HepG2 (cell line): ENCODE data around the gene ACSS3.

Experiments
- FOXA3 ChIP-seq: IDR thresholded peaks from 2 replicates; pipeline ENCODE4 v1.6.1; 2016; ENCODE audit warnings: missing genetic modification reagents, missing compliant biosample characterization
- HDAC1 ChIP-seq: sonication (generic); formaldehyde crosslinking; IDR thresholded peaks from 2 replicates; pipeline ENCODE4 v1.5.1; 2020; ENCODE audit warnings: mild to moderate bottlenecking, missing genetic modification reagents
- HMG20A ChIP-seq: IDR thresholded peaks from 2 replicates; pipeline ENCODE4 v1.6.1; 2016; ENCODE audit warnings: borderline replicate concordance
- RFXAP ChIP-seq: sonication (generic); formaldehyde crosslinking; IDR thresholded peaks from 2 replicates; pipeline ENCODE4 v1.4.0; 2020; ENCODE audit warnings: missing genetic modification reagents, borderline replicate concordance
- SIN3A ChIP-seq: IDR thresholded peaks from 2 replicates; pipeline ENCODE4 v1.6.1; 2011; ENCODE audit warnings: low read depth, mild to moderate bottlenecking, control low read depth, low read length, borderline replicate concordance
- TCF7 ChIP-seq: sonication (generic); IDR thresholded peaks from 2 replicates; pipeline ENCODE4 v1.6.1; 2016; ENCODE audit warnings: antibody characterized with exemption, low read depth
- ZFX ChIP-seq: sonication (generic); formaldehyde crosslinking; IDR thresholded peaks from 2 replicates; pipeline ENCODE4 v1.4.0; 2020; ENCODE audit warnings: mild to moderate bottlenecking, low read depth, missing genetic modification reagents, moderate library complexity
- TF ChIP-seq, protein P1 (sequence below): sonication (generic); IDR thresholded peaks from 2 replicates; pipeline ENCODE4 v1.6.1; 2016; ENCODE audit warnings: low read depth, borderline replicate concordance
- TF ChIP-seq, protein P2 (sequence below): sonication (generic); formaldehyde crosslinking; IDR thresholded peaks from 2 replicates; pipeline ENCODE4 v1.8.0; 2022; ENCODE audit warnings: missing genetic modification reagents, mild to moderate bottlenecking, borderline replicate concordance

DNA sequence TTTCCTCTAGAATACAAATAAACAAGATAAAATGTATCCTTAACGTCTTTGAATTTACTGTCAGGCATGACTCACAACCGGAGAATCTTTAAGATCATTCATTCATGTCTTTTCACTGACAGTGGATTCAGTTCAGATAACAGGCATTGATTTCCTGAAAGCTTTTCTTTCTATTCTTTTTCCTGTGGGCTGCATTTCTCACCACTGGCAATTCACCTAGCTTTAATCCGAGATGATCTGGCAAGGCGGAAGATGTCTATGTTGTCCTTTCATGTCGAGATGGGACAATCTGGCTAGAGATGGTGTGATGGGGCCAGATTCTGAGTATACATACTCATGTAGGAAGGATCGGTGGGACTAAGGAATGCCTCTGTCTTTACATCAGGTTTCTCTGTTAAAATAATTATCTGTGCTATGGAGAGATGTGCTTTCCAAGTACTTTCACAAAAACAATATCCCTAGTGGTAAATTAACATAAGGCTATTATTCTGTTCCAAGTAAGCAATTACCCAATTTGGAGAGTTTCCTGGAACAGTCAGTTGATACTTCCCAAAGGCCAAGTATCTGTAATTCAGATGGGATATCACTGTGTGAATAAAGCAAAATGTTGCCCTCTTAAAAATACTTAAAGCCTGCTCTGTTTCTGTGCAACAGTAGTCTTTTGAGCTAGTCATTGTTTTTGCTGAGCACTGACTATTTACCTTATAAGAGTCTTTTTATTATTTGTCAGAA, 17.8 kb downstream of the ACSS3 start:
- TF ChIP-seq HMG20A (CRISPR knock-in tag) (no peak), FOXA3 (no peak), TCF7 (no peak), RFXAP (no peak), SIN3A (no peak), HDAC1 (CRISPR knock-in tag) (no peak), ZFX (CRISPR knock-in tag) (no peak)
- TF ChIP-seq, protein P1, sequence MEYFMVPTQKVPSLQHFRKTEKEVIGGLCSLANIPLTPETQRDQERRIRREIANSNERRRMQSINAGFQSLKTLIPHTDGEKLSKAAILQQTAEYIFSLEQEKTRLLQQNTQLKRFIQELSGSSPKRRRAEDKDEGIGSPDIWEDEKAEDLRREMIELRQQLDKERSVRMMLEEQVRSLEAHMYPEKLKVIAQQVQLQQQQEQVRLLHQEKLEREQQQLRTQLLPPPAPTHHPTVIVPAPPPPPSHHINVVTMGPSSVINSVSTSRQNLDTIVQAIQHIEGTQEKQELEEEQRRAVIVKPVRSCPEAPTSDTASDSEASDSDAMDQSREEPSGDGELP = no peak
- TF ChIP-seq, protein P2, sequence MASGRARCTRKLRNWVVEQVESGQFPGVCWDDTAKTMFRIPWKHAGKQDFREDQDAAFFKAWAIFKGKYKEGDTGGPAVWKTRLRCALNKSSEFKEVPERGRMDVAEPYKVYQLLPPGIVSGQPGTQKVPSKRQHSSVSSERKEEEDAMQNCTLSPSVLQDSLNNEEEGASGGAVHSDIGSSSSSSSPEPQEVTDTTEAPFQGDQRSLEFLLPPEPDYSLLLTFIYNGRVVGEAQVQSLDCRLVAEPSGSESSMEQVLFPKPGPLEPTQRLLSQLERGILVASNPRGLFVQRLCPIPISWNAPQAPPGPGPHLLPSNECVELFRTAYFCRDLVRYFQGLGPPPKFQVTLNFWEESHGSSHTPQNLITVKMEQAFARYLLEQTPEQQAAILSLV (CRISPR knock-in tag) = no peak
